GM21717 (cell line): ENCODE results near the gene MPPED1.

Experiments used
- ATAC-seq: cut with Tn5 transposase; IDR thresholded peaks from one replicate; pipeline ENCODE4 v1.9.1; 2021; ENCODE audit warnings: mild to moderate bottlenecking, moderate library complexity; ENCODE audit not compliant: unreplicated experiment

The MPPED1 gene

GRCh38 chr22:43474161-43475101 is 62.6 kb downstream of the MPPED1 start:
- ATAC-seq, result no peak

- ATAC-seq, result no peak
Observed at GRCh38 chr22:43475549-43476076, 63.8 kb downstream of the MPPED1 start.

GRCh38 chr22:43476341-43476740 is 64.5 kb downstream of the MPPED1 start:
- ATAC-seq, result no peak

GRCh38 chr22:43476751-43477725 is 65.2 kb downstream of the MPPED1 start:
- no peak for ATAC-seq

- ATAC-seq, result no peak
Observed at GRCh38 chr22:43477966-43478365, 66.2 kb downstream of the MPPED1 start.

GRCh38 chr22:43478621-43479300 is 66.9 kb downstream of the MPPED1 start:
- no peak for ATAC-seq

- ATAC-seq, result no peak
Observed at GRCh38 chr22:43479301-43479950, 67.6 kb downstream of the MPPED1 start.

GRCh38 chr22:43479962-43480361 is 68.1 kb downstream of the MPPED1 start:
- no peak for ATAC-seq

GRCh38 chr22:43481568-43482317 is 69.9 kb downstream of the MPPED1 start:
- ATAC-seq, result no peak

- ATAC-seq, result no peak
Observed at GRCh38 chr22:43482318-43482625, 70.5 kb downstream of the MPPED1 start.

- no peak for ATAC-seq
Observed at GRCh38 chr22:43483266-43483665, 71.5 kb downstream of the MPPED1 start.

GRCh38 chr22:43483669-43484068 is 71.9 kb downstream of the MPPED1 start:
- ATAC-seq, result no peak

GRCh38 chr22:43484227-43484626 is 72.4 kb downstream of the MPPED1 start:
- ATAC-seq, result no peak

- no peak for ATAC-seq
Observed at GRCh38 chr22:43485502-43486089, 73.8 kb downstream of the MPPED1 start.

GRCh38 chr22:43487311-43488030 is 75.7 kb downstream of the MPPED1 start:
- ATAC-seq, result no peak

- ATAC-seq, result no peak
Observed at GRCh38 chr22:43488031-43488866, 76.4 kb downstream of the MPPED1 start.

- ATAC-seq, result no peak
Observed at GRCh38 chr22:43488937-43489336, 77.1 kb downstream of the MPPED1 start.

- ATAC-seq, result no peak
Observed at GRCh38 chr22:43490311-43490710, 78.5 kb downstream of the MPPED1 start.
